NT2/D1 (cell line): ENCODE measurements around the gene TMEM132C.

Source experiments
- DNase-seq: peaks from one replicate; pipeline ENCODE4 v3.0.0-alpha.2; 2011; ENCODE audit warnings: low read depth, low spot score
- H3K27me3 ChIP-seq: 2 replicates; pipeline ENCODE4 v1.6.0; 2011; ENCODE audit warnings: mild to moderate bottlenecking; ENCODE audit not compliant: insufficient read length, insufficient read depth
- H3K36me3 ChIP-seq: 2 replicates; pipeline ENCODE4 v1.6.1; 2011; ENCODE audit warnings: mild to moderate bottlenecking, low read length, mixed read lengths; ENCODE audit not compliant: insufficient read depth, insufficient read length
- H3K4me1 ChIP-seq: 2 replicates; pipeline ENCODE4 v1.5.1; 2011; ENCODE audit not compliant: insufficient read depth, insufficient read length
- H3K4me3 ChIP-seq: 2 replicates; pipeline ENCODE4 v1.5.1; 2011; ENCODE audit warnings: low read depth; ENCODE audit not compliant: insufficient read length
- H3K9ac ChIP-seq: 2 replicates; pipeline ENCODE4 v1.6.0; 2011; ENCODE audit warnings: low read depth; ENCODE audit not compliant: insufficient read length
- H3K9me3 ChIP-seq: 2 replicates; pipeline ENCODE4 v1.5.1; 2011; ENCODE audit warnings: mild to moderate bottlenecking, low read length; ENCODE audit not compliant: insufficient read depth
- SUZ12 ChIP-seq: IDR thresholded peaks from 2 replicates; pipeline ENCODE4 v1.6.1; 2011; ENCODE audit not compliant: insufficient read length, insufficient read depth; ENCODE audit errors: extremely low read depth
- YY1 ChIP-seq: IDR thresholded peaks from 2 replicates; pipeline ENCODE4 v1.6.1; 2011; ENCODE audit not compliant: insufficient read length, insufficient read depth
- ZNF274 ChIP-seq: IDR thresholded peaks from 2 replicates; pipeline ENCODE4 v1.6.1; 2011; ENCODE audit warnings: mild to moderate bottlenecking, low read depth, low read length

The TMEM132C gene

GRCh38 chr12:128456922-128457321 is 190.0 kb downstream of the TMEM132C start:
- no peak for DNase-seq
- Histone ChIP-seq H3K27me3 (no peaks in the 10 kb centered on the region), H3K9ac (no peak overlapping the region), H3K9me3 (no peaks in the 10 kb centered on the region), H3K36me3 (no peaks in the 10 kb centered on the region), H3K4me3 (no peak overlapping the region), H3K4me1 (peaks cover 2% of the 10 kb centered on the region)
- TF ChIP-seq ZNF274 (no peak), SUZ12 (no peak), YY1 (no peak)

- Histone ChIP-seq H3K9ac (no peak overlapping the region), H3K36me3 (no peaks in the 10 kb centered on the region), H3K9me3 (peaks cover 6% of the 10 kb centered on the region; the same call in 1 of the 2 replicates), H3K4me1 (peaks cover 2% of the 10 kb centered on the region), H3K4me3 (no peak overlapping the region), H3K27me3 (no peaks in the 10 kb centered on the region)
- DNase-seq = peak; percentile 39
- no peak for TF ChIP-seq ZNF274
- TF ChIP-seq SUZ12 = no peak
- TF ChIP-seq YY1 = no peak
These were observed 191.5 kb downstream of the TMEM132C start for GRCh38 chr12:128458301-128458974.

DNA sequence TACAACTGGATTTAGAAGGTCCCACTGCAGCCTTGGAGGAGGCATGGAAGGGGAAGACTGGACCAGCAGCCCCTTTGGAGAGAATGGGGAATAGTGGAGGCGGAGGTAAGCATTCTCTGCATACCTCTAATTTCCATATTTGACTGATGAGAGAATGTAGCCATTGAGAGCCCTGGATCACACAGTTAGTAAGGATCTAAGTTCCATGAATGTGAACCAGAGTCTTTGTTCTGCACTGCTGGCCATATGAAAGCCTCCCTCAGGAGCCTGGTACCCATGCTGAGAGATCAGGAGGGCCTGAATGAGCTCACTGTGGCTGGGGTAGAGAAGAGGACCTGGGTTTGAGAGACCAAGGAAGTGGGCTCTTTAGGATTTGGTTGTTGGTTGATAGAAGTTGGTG is 192.1 kb downstream of the TMEM132C start:
- no peaks in the 10 kb centered on the region for H3K27me3 ChIP-seq
- no peaks in the 10 kb centered on the region for H3K36me3 ChIP-seq
- H3K4me1 ChIP-seq = peaks cover 4% of the 10 kb centered on the region
- TF ChIP-seq SUZ12 = no peak
- no peak for TF ChIP-seq YY1
- TF ChIP-seq ZNF274 = no peak
- DNase-seq = peak; percentile 94
- H3K4me3 ChIP-seq = no peak overlapping the region
- H3K9me3 ChIP-seq = peaks cover 6% of the 10 kb centered on the region; the same call in 1 of the 2 replicates
- no peak overlapping the region for H3K9ac ChIP-seq

DNA sequence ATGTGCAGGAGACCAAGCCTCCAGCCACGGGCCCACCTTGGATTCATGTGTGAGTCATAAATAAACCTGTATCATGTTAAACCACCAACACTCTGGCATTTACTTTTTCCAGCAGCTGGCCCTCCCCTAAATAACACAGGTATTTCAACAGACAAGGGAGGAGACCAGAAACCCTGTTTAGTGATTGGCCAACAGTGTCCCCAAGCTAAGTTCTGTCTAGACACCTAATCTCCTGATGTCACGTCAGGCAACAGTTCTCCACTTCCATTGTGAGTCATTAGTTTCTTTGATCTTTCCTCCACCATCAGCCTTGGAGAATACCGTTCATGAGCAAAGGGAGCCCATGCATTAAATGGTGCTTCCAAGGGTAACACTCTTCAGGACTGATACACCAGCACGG is 196.9 kb downstream of the TMEM132C start:
- H3K4me1 ChIP-seq = peaks cover 6% of the 10 kb centered on the region
- H3K4me3 ChIP-seq = no peak overlapping the region
- H3K9me3 ChIP-seq = peaks cover 6% of the 10 kb centered on the region; the same call in 1 of the 2 replicates
- H3K36me3 ChIP-seq = no peaks in the 10 kb centered on the region
- no peaks in the 10 kb centered on the region for H3K27me3 ChIP-seq
- no peak for DNase-seq
- H3K9ac ChIP-seq = no peak overlapping the region
- no peak for TF ChIP-seq YY1
- TF ChIP-seq ZNF274 = no peak
- TF ChIP-seq SUZ12 = no peak

DNA sequence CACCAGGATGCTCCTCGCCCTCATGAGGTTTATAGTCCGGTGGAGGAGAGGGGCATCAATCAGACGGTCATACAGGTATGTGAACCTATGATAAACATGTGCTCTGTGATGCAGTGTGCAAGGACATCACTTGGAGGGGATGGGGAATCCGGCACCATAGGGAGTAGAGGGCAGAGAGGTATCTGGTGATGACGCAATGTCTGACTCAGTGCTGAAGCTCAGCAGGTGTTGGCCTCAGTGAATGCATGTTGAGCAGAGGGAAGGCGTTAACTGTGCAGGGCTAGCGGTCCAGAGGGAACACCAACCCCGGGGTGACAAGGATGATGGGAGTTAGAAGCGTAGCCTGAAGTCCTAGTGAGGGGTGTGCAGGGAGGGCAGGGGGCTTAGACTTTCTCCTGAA is 200.9 kb downstream of the TMEM132C start:
- no peak for DNase-seq
- H3K9ac ChIP-seq = no peak overlapping the region
- H3K4me1 ChIP-seq = peaks cover 6% of the 10 kb centered on the region
- no peaks in the 10 kb centered on the region for H3K27me3 ChIP-seq
- H3K36me3 ChIP-seq = no peaks in the 10 kb centered on the region
- H3K4me3 ChIP-seq = no peak overlapping the region
- TF ChIP-seq SUZ12 (no peak), YY1 (no peak), ZNF274 (no peak)
- H3K9me3 ChIP-seq = peaks cover 3% of the 10 kb centered on the region; the same call in 1 of the 2 replicates

DNA sequence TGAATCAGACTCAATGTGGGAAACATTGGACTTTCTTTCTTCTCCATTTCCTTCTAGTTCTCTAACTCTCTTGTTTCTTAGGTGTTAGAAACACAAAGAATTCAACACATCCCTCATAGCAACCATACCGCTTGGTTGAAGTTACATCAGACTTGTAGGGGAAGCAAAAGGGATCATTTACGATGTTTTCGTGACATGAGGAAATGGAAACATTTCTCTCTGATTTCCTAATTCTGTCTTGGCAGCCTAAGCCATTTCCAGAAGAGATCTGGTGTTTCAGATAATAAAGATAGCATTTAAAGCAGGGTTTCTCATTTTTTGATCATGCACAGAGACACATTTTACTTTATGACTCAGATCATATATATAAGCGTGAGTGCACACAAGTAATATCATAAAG is 202.0 kb downstream of the TMEM132C start:
- peaks cover 5% of the 10 kb centered on the region for H3K4me1 ChIP-seq
- H3K9ac ChIP-seq = no peak overlapping the region
- no peaks in the 10 kb centered on the region for H3K36me3 ChIP-seq
- H3K9me3 ChIP-seq = no peaks in the 10 kb centered on the region
- DNase-seq = no peak
- H3K4me3 ChIP-seq = no peak overlapping the region
- no peaks in the 10 kb centered on the region for H3K27me3 ChIP-seq
- TF ChIP-seq SUZ12 (no peak), ZNF274 (no peak), YY1 (no peak)

DNA sequence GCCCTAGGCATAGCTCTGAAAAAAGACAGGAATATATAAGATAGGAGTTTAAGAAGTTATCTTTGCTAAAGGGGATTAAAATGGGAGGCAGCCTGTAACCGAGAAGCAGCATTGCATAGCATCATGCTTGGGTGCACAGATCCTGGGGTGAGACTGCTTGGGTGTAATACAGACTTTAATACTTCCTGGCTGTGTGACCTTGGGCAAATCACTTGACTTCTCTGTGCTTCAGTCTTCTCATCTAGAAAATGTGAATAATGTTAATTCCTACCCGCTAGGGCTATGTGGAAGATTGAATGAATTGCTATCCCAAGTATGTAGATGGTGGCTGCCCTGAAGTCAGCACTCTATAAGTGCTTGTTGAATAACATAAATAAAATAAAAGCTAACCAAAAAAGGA is 204.5 kb downstream of the TMEM132C start:
- TF ChIP-seq SUZ12 (no peak), YY1 (no peak), ZNF274 (no peak)
- Histone ChIP-seq H3K4me1 (peaks cover 9% of the 10 kb centered on the region), H3K27me3 (no peaks in the 10 kb centered on the region), H3K9me3 (no peaks in the 10 kb centered on the region), H3K4me3 (no peak overlapping the region), H3K36me3 (no peaks in the 10 kb centered on the region), H3K9ac (no peak overlapping the region)
- DNase-seq = no peak

DNA sequence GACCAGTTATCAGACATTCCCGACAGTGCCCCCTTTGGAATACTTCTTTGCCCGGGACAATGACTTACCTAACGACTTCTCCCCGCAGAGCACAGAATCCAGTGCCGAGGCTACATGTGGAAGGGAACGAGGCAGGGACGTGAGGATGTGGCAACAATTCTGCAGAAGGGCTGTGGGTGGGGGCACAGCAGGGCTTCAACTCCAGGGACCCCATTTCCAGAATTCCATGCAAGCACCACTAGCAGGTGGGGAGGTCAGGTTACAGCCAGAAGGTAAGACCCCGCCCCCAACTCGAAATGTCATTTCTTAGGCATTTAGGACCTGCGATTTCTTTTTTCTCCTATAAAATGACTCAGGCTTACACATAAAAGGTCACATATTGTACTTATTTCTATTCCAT is 207.9 kb downstream of the TMEM132C start:
- H3K27me3 ChIP-seq = no peaks in the 10 kb centered on the region
- H3K4me3 ChIP-seq = no peak overlapping the region
- no peaks in the 10 kb centered on the region for H3K9me3 ChIP-seq
- TF ChIP-seq SUZ12 (no peak), YY1 (no peak), ZNF274 (no peak)
- no peaks in the 10 kb centered on the region for H3K36me3 ChIP-seq
- H3K4me1 ChIP-seq = peaks cover 4% of the 10 kb centered on the region
- no peak overlapping the region for H3K9ac ChIP-seq
- no peak for DNase-seq
